Hypothalamus (tissue), 51 donors: ENCODE results near the gene HDHD3.

Experiments used
- DNase-seq, 51 donors: peaks; one replicate each; lab custom pipeline; 2025; lab: John Stamatoyannopoulos, UW

Gene HDHD3

DNA sequence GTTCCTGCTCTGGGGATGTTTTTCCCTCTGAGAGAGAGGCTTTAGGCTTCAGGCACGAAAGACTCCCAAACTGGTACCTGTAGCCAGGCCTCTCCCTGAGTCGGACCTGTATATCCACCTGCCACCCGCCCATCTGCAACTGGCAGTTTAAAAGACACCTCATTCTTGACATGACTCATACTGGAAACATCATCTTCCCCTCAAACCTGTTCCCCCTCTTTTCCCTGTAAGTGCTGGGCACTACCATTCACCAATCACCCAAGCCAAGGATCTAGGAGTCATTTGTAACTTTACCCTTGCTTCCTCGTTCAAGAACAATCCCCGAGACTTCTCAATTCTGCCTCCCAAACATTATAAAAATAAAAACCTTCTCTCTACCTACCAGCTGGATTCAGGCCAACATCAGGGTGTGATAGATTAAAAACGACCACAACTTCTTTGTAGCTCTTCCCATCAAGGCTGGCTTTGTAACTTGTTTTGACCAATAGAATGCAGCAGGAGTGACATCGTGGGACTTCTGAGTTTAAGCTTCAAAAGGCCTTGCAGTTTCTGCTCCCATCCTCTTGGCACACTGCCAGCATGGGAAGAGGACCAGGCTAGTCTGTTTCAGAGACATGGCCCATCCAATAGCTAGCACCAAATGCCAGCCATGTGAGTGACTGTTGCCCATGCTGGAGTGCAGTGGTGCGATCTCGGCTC lies 34.9 kb downstream of the HDHD3 start:
- peak in 4 of 51 donors; percentile 7 to 15 (median 14) for DNase-seq

DNA sequence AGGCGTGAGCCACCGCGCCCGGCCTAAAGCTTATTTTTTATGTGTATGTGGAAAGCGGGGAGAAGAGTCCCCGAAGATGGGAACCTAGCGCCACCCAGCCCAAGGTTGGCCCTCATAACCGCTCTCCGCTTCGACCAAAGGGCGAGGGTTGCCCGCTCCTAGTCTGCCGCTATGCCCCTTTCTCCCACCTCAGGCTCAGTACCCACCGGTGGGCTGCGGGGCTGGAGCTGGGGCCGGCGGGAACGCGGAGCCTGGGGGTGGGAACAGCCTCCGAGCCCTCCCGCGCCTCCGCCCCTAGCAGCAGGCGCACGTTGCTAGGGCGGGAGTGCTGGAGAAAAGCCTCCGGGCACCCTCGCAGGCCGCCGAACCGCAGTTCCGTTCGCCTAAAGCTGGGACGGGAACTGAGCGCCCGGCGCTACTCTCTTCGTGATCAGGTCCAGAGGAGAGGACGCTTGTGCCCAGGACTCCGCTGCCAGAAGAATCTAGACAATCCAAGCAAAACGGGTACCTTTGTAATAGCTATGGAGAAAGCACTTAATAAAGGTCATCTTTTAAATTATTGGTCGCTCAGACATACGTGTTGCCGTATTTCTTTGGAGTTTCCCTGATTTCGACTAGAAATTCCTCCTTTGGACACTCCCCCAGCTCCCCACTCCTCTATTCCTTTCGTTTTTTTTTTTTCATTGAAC lies 36.6 kb downstream of the HDHD3 start, which contains the start of gene WDR31:
Gene WDR31 (minus strand): TSS at position 265 of the 689 bp plus-strand sequence. CDS start 8,253 bp downstream, outside the sequence.
- peak; percentile 15 to 91 (median 79) for DNase-seq

DNA sequence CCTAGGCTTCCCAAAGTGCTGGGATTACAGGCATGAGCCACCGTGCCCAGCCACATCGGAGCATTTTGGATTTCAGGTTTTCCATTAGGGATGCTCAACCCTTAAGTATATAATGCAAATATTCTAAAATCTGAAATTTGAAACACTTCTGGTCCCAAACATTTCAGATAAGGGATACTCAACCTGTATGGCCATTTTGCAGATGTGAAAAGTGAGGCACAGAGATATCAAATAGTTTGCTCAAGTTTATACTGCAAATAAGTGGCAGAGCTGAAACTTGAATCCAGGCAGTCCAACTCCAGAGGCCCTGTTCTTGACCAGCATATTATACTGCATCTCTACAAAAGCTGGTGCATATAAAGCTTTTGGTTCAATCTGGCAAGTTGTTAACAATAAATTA lies 39.1 kb downstream of the HDHD3 start:
- DNase-seq: no peak

DNA sequence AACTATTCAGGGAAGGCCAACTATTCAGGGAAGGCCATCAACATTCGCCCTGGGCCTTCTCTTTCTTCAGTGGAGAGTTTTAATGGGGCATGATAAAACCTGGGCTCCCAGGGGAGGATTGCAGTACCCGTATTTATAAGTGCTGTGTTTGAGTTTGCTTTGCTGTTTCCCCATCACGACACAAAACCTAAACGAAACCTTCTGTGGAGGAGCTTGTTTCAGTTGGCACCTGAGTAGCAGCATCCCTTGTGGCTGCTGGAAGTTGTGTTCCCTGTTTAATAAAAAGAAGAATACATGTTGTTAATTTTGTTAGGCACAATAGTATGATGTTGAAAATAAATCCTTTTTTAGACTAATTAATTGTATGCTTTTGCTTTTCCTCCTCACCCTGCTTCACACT lies 45.0 kb downstream of the HDHD3 start:
- DNase-seq: no peak

DNA sequence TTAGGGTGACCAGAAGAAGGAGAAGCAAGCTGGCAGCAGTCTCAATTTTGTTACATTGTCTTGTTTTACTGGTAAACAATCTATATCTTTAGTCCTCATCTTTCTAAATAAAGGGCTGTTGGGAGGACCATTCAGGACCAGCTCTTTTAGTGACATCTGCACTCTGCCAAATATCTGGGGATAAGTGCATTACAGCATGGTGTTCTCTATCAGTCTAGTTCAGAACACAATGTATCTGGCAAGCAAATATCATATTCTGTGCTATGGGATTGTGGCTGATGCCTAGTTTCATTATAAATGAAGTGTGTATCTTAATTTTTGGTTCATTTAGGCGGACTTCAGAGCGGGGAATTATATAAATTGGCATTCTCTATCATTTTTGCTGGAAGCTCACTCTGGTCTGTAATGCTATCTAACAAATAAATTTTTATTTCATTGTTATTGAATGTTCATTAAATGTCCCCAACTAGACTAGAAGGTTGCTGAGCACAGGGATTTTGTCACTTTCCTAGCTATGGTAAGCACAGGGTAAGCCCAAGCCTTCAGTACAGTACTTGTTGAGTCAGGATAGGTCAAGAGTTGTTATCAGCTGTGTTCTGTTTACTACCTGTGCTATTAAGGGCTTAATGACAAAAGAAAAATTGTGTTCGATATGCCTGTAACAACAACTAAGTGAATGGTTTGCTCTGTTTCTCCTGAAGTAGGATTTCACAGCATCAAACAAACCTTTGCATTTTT lies 48.6 kb downstream of the HDHD3 start:
- DNase-seq: no peak

DNA sequence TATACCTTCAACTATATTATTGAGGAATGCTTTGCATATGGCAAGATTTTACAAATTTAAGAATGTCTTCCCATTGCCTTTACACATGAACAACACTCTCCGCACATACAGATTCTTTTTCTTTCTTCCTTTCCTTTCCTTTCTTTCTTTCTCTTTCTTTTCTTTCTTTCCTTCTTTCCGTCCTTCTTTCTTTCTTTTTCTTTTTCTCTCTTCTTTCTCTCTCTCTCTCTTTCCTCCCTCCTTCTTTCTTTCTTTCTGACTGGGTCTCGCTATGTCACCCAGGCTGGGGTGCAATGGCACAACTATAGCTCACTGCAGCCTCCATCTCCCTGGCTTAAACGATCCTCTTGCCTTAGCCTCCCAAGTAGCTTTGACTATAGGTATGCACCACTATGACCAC lies 50.6 kb downstream of the HDHD3 start:
- no peak for DNase-seq
